Stomach (tissue), 9 donors: ENCODE data around the gene MSI2. TPM values are rescaled to one million over a fixed set of nuclear protein-coding genes. Genes with fewer than 3 reads are reported as not detected.

ENCODE experiments used
- DNase-seq, 2 donors: peaks; one replicate each; pipeline versions ENCODE4 v3.0.0 to v3.0.0-alpha.2; 2013 to 2019
- H3K27ac ChIP-seq, 5 donors: fragments of 200-600 bp in 4 of 5; sonication (generic) in 4 of 5; one replicate each; pipeline ENCODE4 v1.5.1; 2013 to 2019; ENCODE audit warnings: mild to moderate bottlenecking in 1 of 5, moderate library complexity in 1 of 5
- H3K27me3 ChIP-seq, 3 donors: fragments of 200-600 bp; sonication (generic); one replicate each; pipeline ENCODE4 v1.5.1; 2017 to 2019; ENCODE audit warnings: mixed run types in 1 of 3
- H3K36me3 ChIP-seq, 4 donors: fragments of 200-600 bp; sonication (generic); 1 replicate in 3 of 4; 2 replicates in 1 of 4; pipeline ENCODE4 v1.5.1; 2016 to 2019
- H3K4me1 ChIP-seq, 4 donors: fragments of 200-600 bp; sonication (generic); one replicate each; pipeline ENCODE4 v1.5.1; 2016 to 2019
- H3K4me3 ChIP-seq, 4 donors: fragments of 200-600 bp; sonication (generic) in 3 of 4; one replicate each; pipeline ENCODE4 v1.5.1; 2016 to 2019; ENCODE audit warnings: mild to moderate bottlenecking in 1 of 4
- H3K9me3 ChIP-seq, 4 donors: fragments of 200-600 bp; sonication (generic); one replicate each; pipeline ENCODE4 v1.5.1; 2016 to 2019
- CTCF ChIP-seq, 7 experiments: fragments of 450-650 bp in 4 of 7; fragments of 200-600 bp in 3 of 7; sonication (generic) in 3 of 7; IDR thresholded peaks; one replicate each; pipeline ENCODE4 v1.5.1; 2016 to 2019; ENCODE audit warnings: antibody characterized with exemption in 7 of 7, control low read depth in 2 of 7, mild to moderate bottlenecking in 1 of 7
- EP300 ChIP-seq: sonication (generic); formaldehyde crosslinking; IDR thresholded peaks from one replicate; pipeline ENCODE4 v1.6.1; 2017; ENCODE audit warnings: antibody characterized with exemption
- POLR2A ChIP-seq, 4 donors: fragments of 450-650 bp; IDR thresholded peaks; one replicate each; pipeline ENCODE4 v1.6.1; 2016; ENCODE audit warnings: antibody characterized with exemption in 4 of 4, control low read depth in 2 of 4, mild to moderate bottlenecking in 1 of 4, moderate library complexity in 1 of 4
- POLR2AphosphoS5 ChIP-seq, 3 donors: sonication (generic); formaldehyde crosslinking; IDR thresholded peaks; one replicate each; pipeline ENCODE4 v1.6.1; 2016; ENCODE audit warnings: antibody characterized with exemption in 3 of 3
- WGBS, 5 donors: extraction: QIAGEN DNeasy Blood & Tissue Kit in 3 of 5; methylation state at CpG; one replicate each; pipeline versions ENCODE4 v1.1.5 to v1.1.7; 2013 to 2018; 5-methylcytosine and 5-hydroxymethylcytosine counted together
- intact Hi-C: fragments of 100-400 bp; cut with DNase I; formaldehyde crosslinking; loops from one replicate; pipeline ENCODE4 v1.15.1; 2023; ENCODE audit warnings: low total_unique reads
- polyA plus RNA-seq, 3 donors: library from polyadenylated mRNA; stranded (reverse); fragments of 200-250 nt; gene quantifications; one replicate each; pipeline ENCODE4 v1.2.3, GENCODE V29; 2013
- total RNA-seq, 5 donors: library from RNA; depleted of rRNA; stranded (reverse); fragments of >200 nt; gene quantifications; one replicate each; pipeline versions ENCODE4 v1.1.0 to v1.2.3, GENCODE V29; 2014 to 2016
- donor health status: healthy with polysubstance abuse.
- donor health status: Bipolar disorder and iron deficiency.
- donor health status: healthy.

The MSI2 gene
- total and polyA plus RNA-seq, 8 donors, result 8.3 to 72.4 (median 22.9) TPM

- no peaks in the 10 kb centered on the region for H3K9me3 ChIP-seq
- WGBS, 5 donors, result 94 to 98% (median 96%) methylated on average over 7 of the region's 7 CpGs
- H3K27me3 ChIP-seq, result no peaks in the 10 kb centered on the region
- no peak overlapping the region for H3K4me3 ChIP-seq
- no peak overlapping the region for H3K27ac ChIP-seq
- H3K4me1 ChIP-seq, result peaks cover 0 to 31% (median 12%) of the 10 kb centered on the region in 4 donors
- no peak for DNase-seq
- no peaks in the 10 kb centered on the region for H3K36me3 ChIP-seq
- intact Hi-C loops, result no loop called here
- TF ChIP-seq POLR2AphosphoS5 (IDR thresholded peaks at IDR 0.05) (no peak), POLR2A (IDR thresholded peaks at IDR 0.05) (no peak), EP300 (no peak), CTCF (IDR thresholded peaks at IDR 0.05) (no peak)
Measured at GRCh38 chr17:57569853-57570252, 313.5 kb downstream of the MSI2 start.

- H3K9me3 ChIP-seq, result no peaks in the 10 kb centered on the region
- no peaks in the 10 kb centered on the region for H3K36me3 ChIP-seq
- peaks cover 0 to 31% (median 12%) of the 10 kb centered on the region in 4 donors for H3K4me1 ChIP-seq
- peak overlapping the region in 1 of 5 donors; percentile 67 for H3K27ac ChIP-seq
- H3K4me3 ChIP-seq, result no peak overlapping the region
- 64 to 78% (median 76%) methylated on average over 9 to 10 of the region's 10 CpGs for WGBS, 5 donors
- DNase-seq, result no peak
- H3K27me3 ChIP-seq, result no peaks in the 10 kb centered on the region
- intact Hi-C loops, result no loop called here
- TF ChIP-seq POLR2A (IDR thresholded peaks at IDR 0.05) (no peak), POLR2AphosphoS5 (IDR thresholded peaks at IDR 0.05) (no peak), CTCF (IDR thresholded peaks at IDR 0.05) (no peak), EP300 (no peak)
Measured at GRCh38 chr17:57570724-57571344, 314.5 kb downstream of the MSI2 start.

- no peak overlapping the region for H3K4me3 ChIP-seq
- DNase-seq, result no peak
- no peaks in the 10 kb centered on the region for H3K27me3 ChIP-seq
- H3K27ac ChIP-seq, result peak overlapping the region in 1 of 5 donors; percentile 67
- H3K9me3 ChIP-seq, result no peaks in the 10 kb centered on the region
- H3K36me3 ChIP-seq, result no peaks in the 10 kb centered on the region
- 80 to 89% (median 86%) methylated on average over 6 of the region's 6 CpGs for WGBS, 5 donors
- TF ChIP-seq CTCF (IDR thresholded peaks at IDR 0.05) (no peak), EP300 (no peak), POLR2A (IDR thresholded peaks at IDR 0.05) (no peak), POLR2AphosphoS5 (IDR thresholded peaks at IDR 0.05) (no peak)
- H3K4me1 ChIP-seq, result peaks cover 0 to 31% (median 13%) of the 10 kb centered on the region in 4 donors
- intact Hi-C loops, result no loop called here
Measured at GRCh38 chr17:57572062-57572461, 315.7 kb downstream of the MSI2 start.

- WGBS, 5 donors, result 90 to 94% (median 94%) methylated on average over 12 to 13 of the region's 13 CpGs
- Histone ChIP-seq H3K27ac (peak overlapping the region in 1 of 5 donors; percentile 8), H3K9me3 (no peaks in the 10 kb centered on the region), H3K4me3 (no peak overlapping the region), H3K4me1 (peaks cover 0 to 31% (median 15%) of the 10 kb centered on the region in 4 donors), H3K27me3 (no peaks in the 10 kb centered on the region), H3K36me3 (no peaks in the 10 kb centered on the region)
- DNase-seq, result no peak
- intact Hi-C loops, result no loop called here
- TF ChIP-seq POLR2A (IDR thresholded peaks at IDR 0.05), result no peak
- no peak for TF ChIP-seq EP300
- no peak for TF ChIP-seq POLR2AphosphoS5 (IDR thresholded peaks at IDR 0.05)
- no peak for TF ChIP-seq CTCF (IDR thresholded peaks at IDR 0.05)
Measured at GRCh38 chr17:57572600-57572999, 316.3 kb downstream of the MSI2 start.
